ENCODE results near the gene NCF4.

GRCh38 chr22:36846271-36846670, 14.5 kb upstream of the NCF4 start:
- TF ChIP-seq CTCF (conservative IDR thresholded peaks at IDR 0.05 in 1 of 2, IDR thresholded peaks at IDR 0.05 in 1 of 2; ENCODE audit: extremely low read depth in 1 of 2, insufficient read depth in 1 of 2, low read depth in 1 of 2, low read length in 2 of 2) (no peak), EZH2 (IDR thresholded peaks at IDR 0.05; ENCODE audit: borderline replicate concordance, low read length) (no peak)

All from mammary epithelial cell (primary cell).